Muscle of leg (tissue), 11 donors: ENCODE data around the gene AP4M1. TPM values are rescaled to one million over a fixed set of nuclear protein-coding genes. Genes with fewer than 3 reads are reported as not detected.
"Not testable (repeated sequence)": the region's sequence is repeated elsewhere in the genome, so short reads cannot be mapped to it uniquely, and the experiment has no call there.

ENCODE experiments used
- DNase-seq: peaks from one replicate; pipeline ENCODE4 v3.0.0; 2013
- H3K27ac ChIP-seq: one replicate; pipeline ENCODE4 v1.5.1; 2013; ENCODE audit warnings: mild to moderate bottlenecking, low read length, control low read depth
- H3K27me3 ChIP-seq: one replicate; pipeline ENCODE4 v1.6.1; 2013; ENCODE audit warnings: low read length; ENCODE audit not compliant: control insufficient read depth, insufficient read depth
- H3K36me3 ChIP-seq: one replicate; pipeline ENCODE4 v1.6.1; 2013; ENCODE audit warnings: low read length; ENCODE audit not compliant: control insufficient read depth, insufficient read depth
- H3K4me1 ChIP-seq: one replicate; pipeline ENCODE4 v1.6.1; 2013; ENCODE audit warnings: low read length; ENCODE audit not compliant: control insufficient read depth, insufficient read depth
- H3K4me3 ChIP-seq: one replicate; pipeline ENCODE4 v1.5.1; 2013; ENCODE audit warnings: low read length, control low read depth
- H3K9me3 ChIP-seq: replicated peaks from 2 replicates; pipeline ENCODE4 v1.6.1; 2013; ENCODE audit warnings: low read depth, low read length; ENCODE audit not compliant: control insufficient read depth
- WGBS: methylation state at CpG from one replicate; pipeline ENCODE4 v1.1.5; 2013; ENCODE audit warnings: missing lambda C conversion rate; ENCODE audit not compliant: insufficient coverage; 5-methylcytosine and 5-hydroxymethylcytosine counted together
- polyA plus RNA-seq, 8 donors: library from polyadenylated mRNA; unstranded; fragments of 120-200 nt; gene quantifications; one replicate each; pipeline versions ENCODE4 v1.2.1 to v1.2.3, GENCODE V29; 2013; ENCODE audit warnings: inconsistent platforms in 1 of 8, low replicate concordance in 1 of 8; ENCODE audit not compliant: insufficient read length in 8 of 8, insufficient read depth in 1 of 8
- total RNA-seq: library from RNA; stranded (reverse); fragments of 120-200 nt; gene quantifications from one replicate; pipeline ENCODE4 v1.2.4, GENCODE V29; 2013

AP4M1 gene
- total and polyA plus RNA-seq, 9 donors = 15.8 to 29.5 (median 22.9) TPM

GRCh38 chr7:100120733-100121036 lies 19.2 kb downstream of the AP4M1 start:
- no peaks in the 10 kb centered on the region for H3K27me3 ChIP-seq
- H3K27ac ChIP-seq = no peak overlapping the region
- peaks cover 22% of the 10 kb centered on the region for H3K36me3 ChIP-seq
- peaks cover 14% of the 10 kb centered on the region for H3K4me1 ChIP-seq
- no peaks in the 10 kb centered on the region for H3K9me3 ChIP-seq
- WGBS = 29% methylated on average over 1 of the region's 1 CpG
- DNase-seq = no peak
- peak overlapping the region; percentile 87 for H3K4me3 ChIP-seq

GRCh38 chr7:100122067-100122466 lies 20.6 kb downstream of the AP4M1 start:
- H3K27ac ChIP-seq = no peak overlapping the region
- WGBS = 60% methylated on average over 1 of the region's 13 CpGs
- DNase-seq = peak; percentile 5
- H3K27me3 ChIP-seq = no peaks in the 10 kb centered on the region
- H3K36me3 ChIP-seq = peaks cover 22% of the 10 kb centered on the region
- no peaks in the 10 kb centered on the region for H3K9me3 ChIP-seq
- H3K4me3 ChIP-seq = no peak overlapping the region
- peaks cover 19% of the 10 kb centered on the region for H3K4me1 ChIP-seq

- Histone ChIP-seq H3K27ac (no peak overlapping the region), H3K36me3 (peaks cover 22% of the 10 kb centered on the region), H3K9me3 (no peaks in the 10 kb centered on the region), H3K4me1 (peaks cover 19% of the 10 kb centered on the region), H3K4me3 (no peak overlapping the region), H3K27me3 (no peaks in the 10 kb centered on the region)
- peak; percentile 4 for DNase-seq
- 67% methylated on average over 1 of the region's 1 CpG for WGBS
These were observed 21.1 kb downstream of the AP4M1 start for GRCh38 chr7:100122568-100122967.

- Histone ChIP-seq H3K36me3 (peaks cover 22% of the 10 kb centered on the region), H3K9me3 (no peaks in the 10 kb centered on the region), H3K4me3 (no peak overlapping the region), H3K4me1 (peaks cover 23% of the 10 kb centered on the region), H3K27me3 (no peaks in the 10 kb centered on the region), H3K27ac (no peak overlapping the region)
- DNase-seq = no peak
- 80% methylated on average over 2 of the region's 4 CpGs for WGBS
These were observed 23.1 kb downstream of the AP4M1 start for GRCh38 chr7:100124301-100125230.

- WGBS = 8% methylated on average over 29 of the region's 29 CpGs
These were observed 24.9 kb downstream of the AP4M1 start for GRCh38 chr7:100126239-100126930.

GRCh38 chr7:100126931-100127865 lies 25.8 kb downstream of the AP4M1 start, which contains the start of gene MBLAC1:
Gene MBLAC1, plus strand, starts transcription at chr7:100126967. Its CDS starts 429 bp downstream, at chr7:100127396.
- Histone ChIP-seq H3K4me3 (peak within 1 kb of the TSS; percentile 55), H3K27ac (peak within 1 kb of the TSS; percentile 93), H3K36me3 (peaks cover 19% of the 10 kb centered on the region), H3K9me3 (no peaks in the 10 kb centered on the region), H3K4me1 (peaks cover 18% of the 10 kb centered on the region), H3K27me3 (peaks cover 2% of the 10 kb centered on the region)
- 1% methylated on average over 79 of the region's 85 CpGs for WGBS
- DNase-seq = peak; percentile 97

More at GRCh38 chr7:100126239-100126930, 24.9 kb downstream of the AP4M1 start:
- Histone ChIP-seq H3K9me3 (no peaks in the 10 kb centered on the region), H3K27ac (peak overlapping the region; percentile 93), H3K27me3 (no peaks in the 10 kb centered on the region), H3K4me1 (peaks cover 18% of the 10 kb centered on the region), H3K36me3 (peaks cover 22% of the 10 kb centered on the region), H3K4me3 (peak overlapping the region; percentile 55)
- no peak for DNase-seq

GRCh38 chr7:100127866-100128636 lies 26.6 kb downstream of the AP4M1 start:
- peak overlapping the region; percentile 67 for H3K27ac ChIP-seq
- peaks cover 13% of the 10 kb centered on the region for H3K36me3 ChIP-seq
- peaks cover 18% of the 10 kb centered on the region for H3K4me1 ChIP-seq
- H3K9me3 ChIP-seq = no peaks in the 10 kb centered on the region
- peak; percentile 49 for DNase-seq
- 0% methylated on average over 34 of the region's 37 CpGs for WGBS
- peaks cover 2% of the 10 kb centered on the region for H3K27me3 ChIP-seq
- H3K4me3 ChIP-seq = peak overlapping the region; percentile 55

- H3K9me3 ChIP-seq = no peaks in the 10 kb centered on the region
- H3K4me3 ChIP-seq = no peak overlapping the region
- H3K27me3 ChIP-seq = peaks cover 2% of the 10 kb centered on the region
- WGBS = 50% methylated on average over 1 of the region's 1 CpG
- no peak for DNase-seq
- H3K4me1 ChIP-seq = peaks cover 18% of the 10 kb centered on the region
- H3K27ac ChIP-seq = peak overlapping the region; percentile 67
- H3K36me3 ChIP-seq = peaks cover 13% of the 10 kb centered on the region
These were observed 27.2 kb downstream of the AP4M1 start for GRCh38 chr7:100128637-100128963.

- not testable (repeated sequence) for DNase-seq, H3K36me3 ChIP-seq, H3K27ac ChIP-seq, H3K9me3 ChIP-seq, H3K4me3 ChIP-seq, H3K27me3 ChIP-seq
- peaks cover 18% of the 10 kb centered on the region for H3K4me1 ChIP-seq
- no CpG with 5 or more reads among the region's 1 CpG for WGBS
These were observed 28.8 kb downstream of the AP4M1 start for GRCh38 chr7:100130220-100130607.
